ENCODE data around the gene SRRM2. TPM values are rescaled to one million over a fixed set of nuclear protein-coding genes. Genes with fewer than 3 reads are reported as not detected.

SRRM2 gene
- total RNA-seq, 1 experiment from 2014 or later = 617 TPM

DNA sequence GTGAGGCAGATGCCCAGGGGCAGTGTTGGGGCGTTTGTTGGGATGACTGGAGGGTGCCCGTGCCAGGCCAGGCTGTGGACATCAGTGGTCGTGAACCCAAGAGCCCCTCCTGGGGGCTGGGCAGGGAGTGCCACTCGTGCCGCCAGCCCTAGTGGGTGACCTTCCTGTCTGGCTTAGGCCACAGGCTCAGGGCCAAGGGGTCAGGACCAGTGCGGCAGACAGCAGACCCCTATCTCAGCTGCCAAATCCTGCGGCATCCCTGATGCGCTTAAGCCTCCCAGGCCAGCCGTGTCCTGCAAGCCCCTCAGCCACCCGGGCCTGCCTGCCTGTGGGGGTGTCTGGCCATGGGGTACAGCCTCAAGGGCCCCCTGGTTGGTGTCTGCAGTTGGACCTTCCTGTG is 47.1 kb upstream of the SRRM2 start:
- no TSS peak for BruUV-seq (replicated peaks)
- H3K36me3 ChIP-seq (ENCODE audit: control insufficient read depth, insufficient read depth, low read length) = no peaks in the 10 kb centered on the region
- POLR2A ChIA-PET = no interaction called here

DNA sequence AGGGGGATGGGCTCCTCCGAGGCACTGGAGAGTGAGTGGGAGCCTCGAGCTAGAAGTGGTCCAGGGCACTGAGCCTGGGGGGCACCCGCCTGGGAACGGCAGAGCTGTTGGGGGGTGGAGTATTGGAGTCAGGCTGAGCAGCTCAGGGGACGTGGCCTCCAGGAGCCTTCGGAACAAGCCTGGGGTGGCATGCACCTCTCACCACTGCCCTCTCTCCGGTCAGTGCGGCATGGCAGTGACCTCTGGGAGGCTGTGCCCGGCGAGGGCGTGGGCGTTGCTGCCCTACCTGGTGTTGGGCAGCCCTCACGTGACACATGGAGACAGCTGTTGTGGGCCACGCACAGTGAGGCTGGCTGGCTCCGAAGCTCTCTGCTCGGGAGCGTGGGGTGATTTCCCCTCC is 46.4 kb upstream of the SRRM2 start:
- ATAC-seq = no peak
- Histone ChIP-seq H3K9me3 (ENCODE audit: control insufficient read depth, insufficient read depth, low read depth, low read length) (no peaks in the 10 kb centered on the region), H3K4me3 (ENCODE audit: low read depth in 2 of 2, low read length in 2 of 2) (no peak overlapping the region), H3K36me3 (ENCODE audit: control insufficient read depth, insufficient read depth, low read length) (no peaks in the 10 kb centered on the region), H3K27ac (ENCODE audit: low read length) (no peak overlapping the region), H3K4me1 (ENCODE audit: control insufficient read depth, insufficient read depth, low read length) (no peaks in the 10 kb centered on the region), H3K27me3 (ENCODE audit: control insufficient read depth, insufficient read depth, low read length) (no peaks in the 10 kb centered on the region)
- DNase-seq (ENCODE audit: low read depth, low spot score) = no peak
- CTCF ChIA-PET = no interaction called here
- in situ Hi-C loops (cut with HindIII; ENCODE audit: low pct_unique_long_range_greater_than_20kb, low sequenced_read_pairs) (no loop called here), intact Hi-C loops (cut with micrococcal nuclease; ENCODE audit: unreplicated experiment) (no loop called here)
- TF ChIP-seq SIN3A (IDR thresholded peaks at IDR 0.05; ENCODE audit: borderline replicate concordance, insufficient read depth, low read depth, low read length) (no peak), TCF7L2 (IDR thresholded peaks at IDR 0.05; ENCODE audit: low read depth, low read length) (no peak), POLR2AphosphoS5 (IDR thresholded peaks at IDR 0.05; ENCODE audit: low read depth, low read length) (no peak)
- TF ChIP-seq, protein P1, sequence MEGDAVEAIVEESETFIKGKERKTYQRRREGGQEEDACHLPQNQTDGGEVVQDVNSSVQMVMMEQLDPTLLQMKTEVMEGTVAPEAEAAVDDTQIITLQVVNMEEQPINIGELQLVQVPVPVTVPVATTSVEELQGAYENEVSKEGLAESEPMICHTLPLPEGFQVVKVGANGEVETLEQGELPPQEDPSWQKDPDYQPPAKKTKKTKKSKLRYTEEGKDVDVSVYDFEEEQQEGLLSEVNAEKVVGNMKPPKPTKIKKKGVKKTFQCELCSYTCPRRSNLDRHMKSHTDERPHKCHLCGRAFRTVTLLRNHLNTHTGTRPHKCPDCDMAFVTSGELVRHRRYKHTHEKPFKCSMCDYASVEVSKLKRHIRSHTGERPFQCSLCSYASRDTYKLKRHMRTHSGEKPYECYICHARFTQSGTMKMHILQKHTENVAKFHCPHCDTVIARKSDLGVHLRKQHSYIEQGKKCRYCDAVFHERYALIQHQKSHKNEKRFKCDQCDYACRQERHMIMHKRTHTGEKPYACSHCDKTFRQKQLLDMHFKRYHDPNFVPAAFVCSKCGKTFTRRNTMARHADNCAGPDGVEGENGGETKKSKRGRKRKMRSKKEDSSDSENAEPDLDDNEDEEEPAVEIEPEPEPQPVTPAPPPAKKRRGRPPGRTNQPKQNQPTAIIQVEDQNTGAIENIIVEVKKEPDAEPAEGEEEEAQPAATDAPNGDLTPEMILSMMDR (IDR thresholded peaks at IDR 0.05) = no peak
- TF ChIP-seq, protein P2, sequence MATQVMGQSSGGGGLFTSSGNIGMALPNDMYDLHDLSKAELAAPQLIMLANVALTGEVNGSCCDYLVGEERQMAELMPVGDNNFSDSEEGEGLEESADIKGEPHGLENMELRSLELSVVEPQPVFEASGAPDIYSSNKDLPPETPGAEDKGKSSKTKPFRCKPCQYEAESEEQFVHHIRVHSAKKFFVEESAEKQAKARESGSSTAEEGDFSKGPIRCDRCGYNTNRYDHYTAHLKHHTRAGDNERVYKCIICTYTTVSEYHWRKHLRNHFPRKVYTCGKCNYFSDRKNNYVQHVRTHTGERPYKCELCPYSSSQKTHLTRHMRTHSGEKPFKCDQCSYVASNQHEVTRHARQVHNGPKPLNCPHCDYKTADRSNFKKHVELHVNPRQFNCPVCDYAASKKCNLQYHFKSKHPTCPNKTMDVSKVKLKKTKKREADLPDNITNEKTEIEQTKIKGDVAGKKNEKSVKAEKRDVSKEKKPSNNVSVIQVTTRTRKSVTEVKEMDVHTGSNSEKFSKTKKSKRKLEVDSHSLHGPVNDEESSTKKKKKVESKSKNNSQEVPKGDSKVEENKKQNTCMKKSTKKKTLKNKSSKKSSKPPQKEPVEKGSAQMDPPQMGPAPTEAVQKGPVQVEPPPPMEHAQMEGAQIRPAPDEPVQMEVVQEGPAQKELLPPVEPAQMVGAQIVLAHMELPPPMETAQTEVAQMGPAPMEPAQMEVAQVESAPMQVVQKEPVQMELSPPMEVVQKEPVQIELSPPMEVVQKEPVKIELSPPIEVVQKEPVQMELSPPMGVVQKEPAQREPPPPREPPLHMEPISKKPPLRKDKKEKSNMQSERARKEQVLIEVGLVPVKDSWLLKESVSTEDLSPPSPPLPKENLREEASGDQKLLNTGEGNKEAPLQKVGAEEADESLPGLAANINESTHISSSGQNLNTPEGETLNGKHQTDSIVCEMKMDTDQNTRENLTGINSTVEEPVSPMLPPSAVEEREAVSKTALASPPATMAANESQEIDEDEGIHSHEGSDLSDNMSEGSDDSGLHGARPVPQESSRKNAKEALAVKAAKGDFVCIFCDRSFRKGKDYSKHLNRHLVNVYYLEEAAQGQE (IDR thresholded peaks at IDR 0.05; ENCODE audit: insufficient read depth in 1 of 2, low read depth in 2 of 2, low read length in 1 of 2) = no peak
- BruUV-seq (replicated peaks) = no TSS peak
- POLR2A ChIA-PET = no interaction called here

More for the DNA sequence above, 47.1 kb upstream of the SRRM2 start:
- ATAC-seq (no peak), DNase-seq (ENCODE audit: low read depth, low spot score) (no peak)
- H3K27ac ChIP-seq (ENCODE audit: low read length) = no peak overlapping the region
- H3K9me3 ChIP-seq (ENCODE audit: control insufficient read depth, insufficient read depth, low read depth, low read length) = no peaks in the 10 kb centered on the region
- no peak overlapping the region for H3K4me3 ChIP-seq (ENCODE audit: low read depth in 2 of 2, low read length in 2 of 2)
- H3K27me3 ChIP-seq (ENCODE audit: control insufficient read depth, insufficient read depth, low read length) = no peaks in the 10 kb centered on the region
- TF ChIP-seq TCF7L2 (IDR thresholded peaks at IDR 0.05; ENCODE audit: low read depth, low read length) = no peak
- TF ChIP-seq POLR2AphosphoS5 (IDR thresholded peaks at IDR 0.05; ENCODE audit: low read depth, low read length) = no peak
- TF ChIP-seq, protein P2 (IDR thresholded peaks at IDR 0.05; ENCODE audit: insufficient read depth in 1 of 2, low read depth in 2 of 2, low read length in 1 of 2) = no peak
- in situ Hi-C loops (cut with HindIII; ENCODE audit: low pct_unique_long_range_greater_than_20kb, low sequenced_read_pairs) = no loop called here
- no peaks in the 10 kb centered on the region for H3K4me1 ChIP-seq (ENCODE audit: control insufficient read depth, insufficient read depth, low read length)
- intact Hi-C loops (cut with micrococcal nuclease; ENCODE audit: unreplicated experiment) = no loop called here
- CTCF ChIA-PET = no interaction called here

Measured in Panc1 (cell line).